PC-3 (cell line): ENCODE results near the gene FRK. TPM values are rescaled to one million over a fixed set of nuclear protein-coding genes. Genes with fewer than 3 reads are reported as not detected.
"Not testable (repeated sequence)": the region's sequence is repeated elsewhere in the genome, so short reads cannot be mapped to it uniquely, and the experiment has no call there.

ENCODE experiments used
- ATAC-seq: fragments of 200-7000 bp; cut with Tn5 transposase; 2 replicates; pipeline ENCODE4 v1.9.1; 2020; ENCODE audit warnings: mild to moderate bottlenecking, moderate library complexity
- BruUV-seq: library from RNA; stranded (reverse); fragments of 400-500 nt; replicated peaks from 2 replicates; lab custom pipeline; 2021; lab: Mats Ljungman, UMichigan
- CTCF ChIA-PET: fragments of 300-600 bp; sonication (Branson Sonifier 250); formaldehyde crosslinking; loops from one replicate; lab custom pipeline; 2022; ENCODE audit warnings: antibody characterized with exemption; lab: Charles Lee
- POLR2A ChIA-PET: fragments of 300-600 bp; sonication (Branson Sonifier 250); formaldehyde crosslinking; loops from one replicate; lab custom pipeline; 2022; ENCODE audit warnings: antibody characterized with exemption; ENCODE audit not compliant: unreplicated experiment; lab: Charles Lee
- DNase-seq: peaks from one replicate; pipeline ENCODE4 v3.0.0-alpha.2; 2015
- H2AFZ ChIP-seq: fragments of 300-600 bp; sonication (generic); 2 replicates; pipeline ENCODE4 v1.6.0; 2016; ENCODE audit warnings: antibody characterized with exemption, low read length
- H3F3A ChIP-seq: fragments of 300-600 bp; sonication (generic); one replicate; pipeline ENCODE4 v1.6.0; 2017; ENCODE audit warnings: antibody characterized with exemption, low read length, control low read depth, mild to moderate bottlenecking; ENCODE audit not compliant: unreplicated experiment
- H3K27ac ChIP-seq: fragments of 300-600 bp; sonication (generic); 2 replicates; pipeline ENCODE4 v1.5.1; 2016; ENCODE audit warnings: mild to moderate bottlenecking, low read length
- H3K27me3 ChIP-seq: fragments of 300-600 bp; sonication (generic); 2 replicates; pipeline ENCODE4 v1.6.1; 2016; ENCODE audit warnings: low read length, mixed read lengths
- H3K36me3 ChIP-seq: fragments of 300-600 bp; sonication (generic); 2 replicates; pipeline ENCODE4 v1.6.1; 2016; ENCODE audit warnings: low read depth, mixed run types, low read length, mixed read lengths
- H3K4me1 ChIP-seq: fragments of 300-600 bp; sonication (generic); 2 replicates; pipeline ENCODE4 v1.5.1; 2016; ENCODE audit warnings: low read length; ENCODE audit not compliant: insufficient read depth
- H3K4me2 ChIP-seq: fragments of 300-600 bp; sonication (generic); 2 replicates; pipeline ENCODE4 v1.6.0; 2016; ENCODE audit warnings: low read length
- H3K4me3 ChIP-seq: fragments of 300-600 bp; sonication (generic); 2 replicates; pipeline ENCODE4 v1.5.1; 2016; ENCODE audit warnings: mild to moderate bottlenecking, low read length, mixed read lengths
- H3K79me2 ChIP-seq: fragments of 300-600 bp; sonication (generic); 2 replicates; pipeline ENCODE4 v1.6.1; 2017; ENCODE audit warnings: low read length, mixed read lengths
- H3K9ac ChIP-seq: fragments of 300-600 bp; sonication (generic); 2 replicates; pipeline ENCODE4 v1.6.0; 2016; ENCODE audit warnings: mild to moderate bottlenecking, low read length
- H3K9me2 ChIP-seq: fragments of 300-600 bp; sonication (generic); replicated peaks from 2 replicates; pipeline ENCODE4 v1.6.1; 2016; ENCODE audit warnings: mixed run types, low read length, mixed read lengths
- H3K9me3 ChIP-seq: fragments of 300-600 bp; sonication (generic); 2 replicates; pipeline ENCODE4 v1.6.1; 2016; ENCODE audit warnings: low read length, mixed read lengths
- H4K20me1 ChIP-seq: fragments of 300-600 bp; sonication (generic); 2 replicates; pipeline ENCODE4 v1.6.1; 2016; ENCODE audit warnings: low read length, mixed read lengths
- EZH2 ChIP-seq: fragments of 300-600 bp; sonication (generic); IDR thresholded peaks from one replicate; pipeline ENCODE4 v1.6.1; 2017; ENCODE audit warnings: antibody characterized with exemption, mild to moderate bottlenecking, low read length; ENCODE audit not compliant: unreplicated experiment
- EZH2phosphoT487 ChIP-seq: fragments of 300-600 bp; sonication (generic); IDR thresholded peaks from 2 replicates; pipeline ENCODE4 v1.6.1; 2018; ENCODE audit warnings: mild to moderate bottlenecking, antibody characterized with exemption, low read length, borderline replicate concordance
- intact Hi-C: fragments of 100-400 bp; cut with micrococcal nuclease; formaldehyde crosslinking; loops from 2 replicates; pipeline ENCODE4 v1.9.0; 2023
- total RNA-seq: library from RNA; depleted of rRNA; stranded (reverse); fragments of >200 nt; gene quantifications from 2 replicates; pipeline ENCODE4 v1.2.3, GENCODE V29; 2014
- TF ChIP-seq, protein P1 (sequence below): fragments of 300-600 bp; sonication (generic); conservative IDR thresholded peaks from 2 replicates; pipeline ENCODE4 v1.5.1; 2017; ENCODE audit warnings: antibody characterized with exemption, low read depth, mild to moderate bottlenecking, low read length

The FRK gene
- total RNA-seq, 1 experiment from 2014 or later, result 0.66 TPM

DNA sequence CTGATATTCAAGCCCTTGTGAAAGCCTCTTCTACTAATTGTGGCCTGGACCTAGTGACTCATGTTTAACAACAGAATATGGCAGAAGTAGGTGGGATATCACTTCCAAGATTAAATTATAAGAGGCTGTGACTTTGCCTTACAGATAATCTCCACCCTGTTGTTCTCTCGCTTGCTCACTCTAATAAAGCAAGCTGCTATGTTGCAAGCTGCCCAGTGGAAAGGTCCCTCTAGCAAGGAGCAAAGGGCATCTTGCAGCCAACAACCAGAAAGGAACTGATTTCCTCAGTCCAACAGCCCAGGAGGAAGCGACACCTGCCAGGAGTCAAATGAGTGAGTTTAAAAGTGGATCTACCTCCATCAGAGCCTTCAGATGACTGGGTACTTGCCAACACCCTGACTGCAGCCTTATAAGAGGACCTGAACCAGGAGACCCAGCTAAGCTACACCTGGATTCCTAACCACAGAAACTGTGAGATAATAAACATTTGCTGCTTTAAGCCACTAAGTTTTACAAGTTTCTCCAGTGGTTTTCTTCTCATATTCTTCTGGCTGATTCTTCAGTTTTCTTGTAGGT, 112.6 kb downstream of the FRK start:
- intact Hi-C loops, result no loop called here
- Histone ChIP-seq H3F3A (no peaks in the 10 kb centered on the region), H3K4me3 (no peak overlapping the region), H3K9me3 (no peaks in the 10 kb centered on the region), H3K9me2 (no peaks in the 10 kb centered on the region), H4K20me1 (no peaks in the 10 kb centered on the region), H3K79me2 (no peaks in the 10 kb centered on the region), H3K27ac (no peak overlapping the region), H3K27me3 (no peaks in the 10 kb centered on the region), H2AFZ (no peak overlapping the region), H3K9ac (no peak overlapping the region), H3K4me1 (peaks cover 10% of the 10 kb centered on the region; the same call in 1 of the 2 replicates), H3K4me2 (no peak overlapping the region), H3K36me3 (no peaks in the 10 kb centered on the region)
- TF ChIP-seq EZH2phosphoT487 (no peak), EZH2 (no peak)
- TF ChIP-seq, protein P1, sequence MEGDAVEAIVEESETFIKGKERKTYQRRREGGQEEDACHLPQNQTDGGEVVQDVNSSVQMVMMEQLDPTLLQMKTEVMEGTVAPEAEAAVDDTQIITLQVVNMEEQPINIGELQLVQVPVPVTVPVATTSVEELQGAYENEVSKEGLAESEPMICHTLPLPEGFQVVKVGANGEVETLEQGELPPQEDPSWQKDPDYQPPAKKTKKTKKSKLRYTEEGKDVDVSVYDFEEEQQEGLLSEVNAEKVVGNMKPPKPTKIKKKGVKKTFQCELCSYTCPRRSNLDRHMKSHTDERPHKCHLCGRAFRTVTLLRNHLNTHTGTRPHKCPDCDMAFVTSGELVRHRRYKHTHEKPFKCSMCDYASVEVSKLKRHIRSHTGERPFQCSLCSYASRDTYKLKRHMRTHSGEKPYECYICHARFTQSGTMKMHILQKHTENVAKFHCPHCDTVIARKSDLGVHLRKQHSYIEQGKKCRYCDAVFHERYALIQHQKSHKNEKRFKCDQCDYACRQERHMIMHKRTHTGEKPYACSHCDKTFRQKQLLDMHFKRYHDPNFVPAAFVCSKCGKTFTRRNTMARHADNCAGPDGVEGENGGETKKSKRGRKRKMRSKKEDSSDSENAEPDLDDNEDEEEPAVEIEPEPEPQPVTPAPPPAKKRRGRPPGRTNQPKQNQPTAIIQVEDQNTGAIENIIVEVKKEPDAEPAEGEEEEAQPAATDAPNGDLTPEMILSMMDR, result no peak
- ChIA-PET CTCF (no interaction called here), POLR2A (no interaction called here)
- BruUV-seq, result no TSS peak
- DNase-seq (no peak), ATAC-seq (no peak)

- Histone ChIP-seq H3K4me1 (peaks cover 10% of the 10 kb centered on the region; the same call in 1 of the 2 replicates), H3K27ac (peak overlapping the region; percentile 67), H3K4me2 (no peak overlapping the region), H2AFZ (no peak overlapping the region), H3K9ac (no peak overlapping the region), H3K36me3 (no peaks in the 10 kb centered on the region), H4K20me1 (no peaks in the 10 kb centered on the region), H3K27me3 (no peaks in the 10 kb centered on the region), H3K9me3 (no peaks in the 10 kb centered on the region), H3F3A (no peaks in the 10 kb centered on the region), H3K9me2 (no peaks in the 10 kb centered on the region), H3K79me2 (no peaks in the 10 kb centered on the region), H3K4me3 (no peak overlapping the region)
- no TSS peak for BruUV-seq
- intact Hi-C loops, result no loop called here
- POLR2A ChIA-PET, result no interaction called here
- no peak for TF ChIP-seq EZH2
- no peak for TF ChIP-seq EZH2phosphoT487
- TF ChIP-seq, protein P1, result no peak
- ATAC-seq (peak; percentile 93), DNase-seq (peak; percentile 52)
- CTCF ChIA-PET, result no interaction called here
These were observed 114.9 kb downstream of the FRK start for GRCh38 chr6:115945812-115946211.

GRCh38 chr6:115945306-115945705, 115.4 kb downstream of the FRK start:
- H3K4me2 ChIP-seq, result no peak overlapping the region
- no peaks in the 10 kb centered on the region for H3F3A ChIP-seq
- H3K4me1 ChIP-seq, result peaks cover 10% of the 10 kb centered on the region; the same call in 1 of the 2 replicates
- H3K36me3 ChIP-seq, result no peaks in the 10 kb centered on the region
- peak overlapping the region; percentile 67 for H3K27ac ChIP-seq
- H3K79me2 ChIP-seq, result no peaks in the 10 kb centered on the region
- no peaks in the 10 kb centered on the region for H3K9me3 ChIP-seq
- TF ChIP-seq EZH2, result no peak
- TF ChIP-seq, protein P1, result no peak
- TF ChIP-seq EZH2phosphoT487, result no peak
- H3K9ac ChIP-seq, result no peak overlapping the region
- H3K9me2 ChIP-seq, result no peaks in the 10 kb centered on the region
- POLR2A ChIA-PET, result no interaction called here
- DNase-seq, result peak; percentile 12
- ATAC-seq, result no peak; the same call in 1 of the 2 replicates
- no peak overlapping the region for H3K4me3 ChIP-seq
- no peaks in the 10 kb centered on the region for H3K27me3 ChIP-seq
- intact Hi-C loops, result no loop called here
- H2AFZ ChIP-seq, result no peak overlapping the region
- no TSS peak for BruUV-seq
- CTCF ChIA-PET, result no interaction called here
- H4K20me1 ChIP-seq, result no peaks in the 10 kb centered on the region

DNA sequence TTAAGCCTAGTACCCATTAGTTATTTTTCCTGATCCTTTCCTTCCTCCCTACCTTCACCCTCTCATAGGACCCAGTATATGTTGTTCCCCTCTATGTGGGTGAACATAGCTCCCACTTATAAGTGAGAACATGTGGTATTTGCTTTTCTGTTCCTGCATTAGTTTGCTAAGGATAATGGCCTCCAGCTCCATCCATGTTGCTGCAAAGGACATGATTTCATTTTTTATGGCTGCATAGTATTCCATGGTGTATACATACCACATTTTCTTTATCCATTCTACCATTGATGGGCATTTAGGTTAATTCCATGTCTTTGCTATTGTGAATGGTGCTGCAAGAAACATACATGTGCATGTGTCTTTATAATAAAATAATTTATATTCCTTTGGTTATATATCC, 115.9 kb downstream of the FRK start:
- ATAC-seq, H3K27me3 ChIP-seq, CTCF ChIA-PET, H3F3A ChIP-seq, H3K9me2 ChIP-seq, DNase-seq, BruUV-seq, H3K4me3 ChIP-seq, H3K79me2 ChIP-seq, H3K9me3 ChIP-seq, H3K9ac ChIP-seq, H3K4me1 ChIP-seq, POLR2A ChIA-PET, H4K20me1 ChIP-seq, H2AFZ ChIP-seq, intact Hi-C loops, H3K4me2 ChIP-seq, H3K27ac ChIP-seq, H3K36me3 ChIP-seq: not testable (repeated sequence)
